CD4-positive, alpha-beta T cell treated with Interleukin-21 for 1 hour (primary cell): ENCODE data around the gene PCDH17.

Experiments used
- DNase-seq: peaks from one replicate; pipeline ENCODE4 v3.0.0-alpha.2; 2020

Gene PCDH17

GRCh38 chr13:57739089-57739488 lies 107.5 kb downstream of the PCDH17 start:
- DNase-seq: no peak

- no peak for DNase-seq
Measured at GRCh38 chr13:57739543-57740190, 108.1 kb downstream of the PCDH17 start.

GRCh38 chr13:57740719-57741118 lies 109.2 kb downstream of the PCDH17 start:
- no peak for DNase-seq

DNA sequence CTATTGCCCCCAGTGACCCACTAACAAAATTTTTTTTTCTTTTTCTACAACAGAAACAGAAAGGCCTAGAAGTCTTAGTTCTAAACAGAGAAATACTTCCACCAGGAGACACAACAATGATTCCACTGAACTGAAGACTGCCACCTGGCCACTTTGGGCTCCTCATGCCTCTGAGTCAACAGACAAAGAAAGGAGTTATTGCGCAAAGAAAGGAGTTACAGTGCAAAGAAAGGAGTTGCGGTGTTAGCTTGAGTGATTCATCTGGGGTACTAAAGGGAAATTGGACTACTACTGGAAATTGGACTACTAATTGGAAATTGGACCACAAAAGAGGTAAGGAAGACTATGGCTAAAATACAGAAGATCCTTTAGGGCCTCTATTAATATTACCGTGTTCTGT lies 116.6 kb downstream of the PCDH17 start:
- no peak for DNase-seq

GRCh38 chr13:57760951-57761350 lies 129.4 kb downstream of the PCDH17 start:
- DNase-seq: no peak

- DNase-seq: no peak
Measured at GRCh38 chr13:57763689-57764088, 132.1 kb downstream of the PCDH17 start.
